ENCODE measurements around the gene TAF4B.
"Not testable (repeated sequence)": the region's sequence is repeated elsewhere in the genome, so short reads cannot be mapped to it uniquely, and the experiment has no call there.

TAF4B gene

DNA sequence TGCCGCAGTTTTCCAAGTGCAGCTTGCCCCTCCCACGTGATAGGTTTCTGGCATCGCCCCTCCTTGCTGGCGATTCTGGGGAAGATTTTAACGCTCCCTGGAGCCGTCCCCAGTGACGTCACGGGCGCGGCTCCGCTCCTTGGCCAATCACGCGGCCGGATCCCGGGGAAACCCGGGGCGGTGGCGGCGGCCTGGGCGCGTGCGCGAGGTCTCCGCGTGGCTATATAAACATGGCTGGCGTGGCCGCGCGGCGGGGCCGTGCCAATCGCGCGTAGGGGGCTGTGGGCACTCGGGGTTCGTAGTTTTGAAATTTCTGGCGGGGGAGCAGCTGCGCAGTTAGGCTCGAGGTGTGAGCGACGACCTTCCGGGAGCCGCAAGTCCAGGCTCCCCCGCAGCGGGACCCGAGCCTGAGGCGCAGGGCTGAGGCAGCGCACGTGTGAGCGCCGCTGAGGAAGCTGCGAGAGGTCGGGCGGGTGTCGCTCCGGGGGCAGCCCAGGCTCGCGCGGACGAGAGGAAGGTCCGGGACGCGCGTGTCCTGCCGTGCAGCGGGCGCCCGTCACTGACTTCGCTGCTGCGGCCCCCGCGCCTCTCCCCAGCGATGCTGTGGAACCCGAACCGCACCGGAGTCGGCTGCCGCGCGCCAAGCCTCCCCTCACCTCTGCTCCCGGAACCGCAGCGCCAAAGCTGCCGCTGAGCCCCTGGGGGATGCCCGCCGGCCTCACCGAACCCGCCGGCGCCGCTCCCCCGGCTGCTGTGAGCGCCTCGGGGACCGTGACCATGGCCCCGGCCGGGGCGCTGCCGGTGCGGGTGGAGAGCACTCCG is at the start of gene TAF4B:
TAF4B (plus strand) TSS at position 217 of the 822 bp plus-strand sequence; CDS start at position 706, 489 bp downstream.
- FAIRE-seq, result peak; percentile 83

GRCh38 chr18:26181343-26181826 is 44.9 kb upstream of the TAF4B start:
- FAIRE-seq, result no peak

DNA sequence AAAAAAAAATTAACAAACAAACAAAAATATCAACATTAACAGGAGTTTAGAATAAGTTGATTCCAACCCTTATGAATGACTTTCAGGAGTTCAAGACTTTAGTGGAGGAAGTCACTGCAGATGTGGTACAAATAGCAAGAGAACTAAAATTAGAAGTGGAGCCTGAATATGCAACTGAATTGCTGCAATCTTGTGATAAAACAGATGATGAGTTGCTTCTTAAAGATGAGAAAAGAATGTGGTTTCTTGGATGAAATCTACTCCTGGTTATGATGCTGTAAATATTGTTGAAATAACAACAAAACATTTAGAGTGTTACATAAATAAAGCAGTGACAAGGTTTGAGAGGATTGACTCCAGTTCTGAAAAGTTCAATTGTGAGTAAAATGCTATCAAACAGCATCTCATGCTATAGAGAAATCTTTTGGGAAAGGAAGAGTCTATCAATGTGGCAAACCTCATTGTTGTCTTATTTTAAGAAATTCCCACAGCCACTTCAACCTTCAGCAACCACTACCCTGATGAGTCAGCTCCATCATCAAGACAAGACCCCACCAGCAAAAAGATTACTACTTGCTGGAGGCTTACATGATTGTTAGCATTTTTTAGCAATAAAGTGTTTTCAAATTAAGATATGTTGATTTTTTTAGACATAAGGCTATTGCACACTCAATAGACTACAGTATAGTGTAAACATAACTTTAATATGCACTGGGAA is 42.7 kb upstream of the TAF4B start:
- FAIRE-seq, result no peak

DNA sequence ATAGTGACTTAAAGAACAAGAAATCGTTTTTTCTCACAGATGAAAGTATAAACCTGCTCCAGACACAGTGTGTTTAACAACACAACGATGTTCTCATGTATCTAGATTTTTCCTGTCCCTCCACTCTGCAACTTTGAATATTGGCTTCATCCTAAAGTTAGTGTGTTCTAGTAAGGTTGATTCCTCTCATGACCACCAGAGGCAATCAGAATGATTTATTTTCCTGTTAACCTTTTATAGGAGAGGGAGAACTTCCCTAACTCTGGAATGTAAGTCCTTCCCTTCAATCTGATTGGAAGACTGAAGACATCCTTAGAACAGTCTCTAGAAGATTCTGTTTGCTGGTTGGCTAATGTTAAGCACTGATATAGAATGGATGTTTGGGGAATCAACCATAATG is 41.0 kb upstream of the TAF4B start:
- FAIRE-seq, result no peak

DNA sequence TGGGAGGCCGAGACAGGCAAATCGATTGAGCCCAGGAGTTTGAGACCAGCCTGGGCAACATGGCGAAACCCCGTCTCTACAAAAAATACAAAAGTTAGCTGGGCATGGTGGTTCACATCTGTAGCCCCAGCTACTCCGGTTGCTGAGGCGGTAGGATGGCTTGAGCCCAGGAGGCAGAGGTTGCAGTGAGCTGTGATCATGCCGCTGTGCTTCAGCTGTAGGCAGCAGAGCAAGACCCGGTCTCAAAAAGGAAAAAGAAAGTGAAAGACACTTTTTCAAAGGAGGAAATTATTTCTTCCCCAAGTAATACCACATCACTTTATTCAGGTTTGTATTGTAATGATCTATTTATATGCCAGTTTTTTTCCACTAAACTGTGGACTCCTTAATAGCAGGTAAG is 35.7 kb upstream of the TAF4B start:
- no peak for FAIRE-seq

DNA sequence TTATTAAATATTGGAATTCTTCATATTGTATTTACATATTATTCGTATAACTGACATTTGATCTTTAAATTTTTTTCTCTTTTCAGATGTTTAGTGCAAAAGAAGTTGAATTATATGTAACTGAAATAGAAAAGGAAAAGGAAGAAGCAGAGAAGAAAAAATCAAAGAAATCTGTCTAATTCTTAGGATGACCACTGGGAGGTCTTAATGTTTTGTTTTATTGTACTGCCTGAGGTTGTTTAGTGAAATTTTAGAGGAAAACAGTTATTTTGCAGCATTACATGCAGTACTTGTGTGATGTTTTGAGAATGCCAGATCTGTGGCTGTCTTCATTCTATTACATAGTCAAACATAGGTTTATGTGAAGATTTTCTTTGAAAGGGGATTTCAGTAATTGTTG is 34.0 kb upstream of the TAF4B start:
- FAIRE-seq, result peak; percentile 54

DNA sequence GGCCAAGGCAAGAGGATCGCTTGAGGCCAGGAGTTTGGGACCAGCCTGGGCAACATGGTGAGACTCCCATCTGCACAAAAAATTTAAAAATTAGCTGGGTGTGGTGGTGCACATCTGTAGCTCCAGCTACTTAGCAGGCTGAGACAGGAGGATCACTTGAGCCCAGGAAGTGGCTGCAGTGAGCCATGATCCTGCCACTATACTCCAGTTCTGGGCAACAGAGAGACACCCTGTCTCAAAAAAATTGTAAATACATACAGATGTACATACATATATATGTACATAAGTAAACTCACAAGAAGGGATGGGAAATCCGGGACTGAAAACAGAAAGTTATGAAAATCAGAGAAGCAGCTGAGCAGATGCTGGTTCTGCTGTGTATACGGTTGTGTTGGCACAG is 29.6 kb upstream of the TAF4B start:
- no peak for FAIRE-seq

GRCh38 chr18:26202001-26202400 is 24.2 kb upstream of the TAF4B start:
- not testable (repeated sequence) for FAIRE-seq

GRCh38 chr18:26205318-26205717 is 20.9 kb upstream of the TAF4B start:
- no peak for FAIRE-seq

- FAIRE-seq, result no peak
These were observed 19.8 kb upstream of the TAF4B start for GRCh38 chr18:26206488-26206887.

DNA sequence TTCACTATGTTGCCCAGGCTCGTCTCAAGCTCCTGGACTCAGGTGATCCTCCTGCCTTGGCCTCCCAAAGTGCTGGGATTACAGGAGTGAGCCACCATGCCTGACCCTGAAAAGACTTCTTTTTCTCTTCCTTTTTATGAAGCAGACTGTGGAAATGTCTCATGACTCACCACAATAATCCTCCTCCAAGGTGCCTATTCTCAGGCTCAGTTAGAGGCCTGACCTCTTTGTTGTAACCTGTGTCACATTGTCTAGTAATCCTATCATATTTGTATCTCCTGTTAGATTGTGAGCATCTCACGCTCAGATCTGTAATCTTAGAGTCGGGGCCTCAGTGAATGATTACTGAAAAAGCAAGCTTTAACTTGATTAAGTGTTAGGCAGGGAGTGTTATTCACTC is 18.3 kb upstream of the TAF4B start:
- FAIRE-seq, result no peak

GRCh38 chr18:26208977-26209376 is 17.3 kb upstream of the TAF4B start:
- no peak for FAIRE-seq

GRCh38 chr18:26210147-26210546 is 16.1 kb upstream of the TAF4B start:
- FAIRE-seq, result no peak

DNA sequence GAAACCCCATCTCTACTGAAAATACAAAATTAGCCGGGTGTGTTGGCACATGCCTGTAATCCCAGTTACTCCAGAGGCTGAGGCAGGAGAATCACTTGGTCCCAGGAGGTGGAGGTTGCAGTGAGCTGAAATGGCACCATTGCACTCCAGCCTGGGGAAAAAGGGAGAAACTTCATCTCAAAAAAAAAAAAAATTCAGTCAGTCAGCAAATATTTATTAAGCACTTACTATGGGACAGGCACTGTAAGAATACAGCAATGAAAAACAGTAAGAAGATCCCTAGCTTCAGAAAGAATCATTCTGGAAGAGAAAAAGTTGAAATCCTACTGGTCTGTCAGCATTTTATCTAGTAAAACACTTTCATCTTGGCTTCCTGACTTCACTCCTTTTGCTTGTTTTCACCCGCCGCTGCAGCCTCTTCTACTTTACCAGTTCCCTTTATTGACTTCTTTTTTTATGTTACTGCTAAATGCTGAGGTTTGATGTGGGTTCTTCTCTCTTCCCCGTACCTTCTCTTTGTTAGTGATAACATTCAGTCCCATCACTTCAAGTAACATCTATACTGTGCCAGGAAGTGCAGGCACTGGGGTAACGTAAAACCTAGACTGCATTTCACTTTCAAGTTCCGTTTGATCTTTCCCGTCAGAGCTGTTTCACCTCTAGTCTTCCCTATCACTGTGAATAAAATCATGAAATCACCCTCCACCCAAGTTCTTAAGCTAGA is 10.8 kb upstream of the TAF4B start:
- no peak for FAIRE-seq

DNA sequence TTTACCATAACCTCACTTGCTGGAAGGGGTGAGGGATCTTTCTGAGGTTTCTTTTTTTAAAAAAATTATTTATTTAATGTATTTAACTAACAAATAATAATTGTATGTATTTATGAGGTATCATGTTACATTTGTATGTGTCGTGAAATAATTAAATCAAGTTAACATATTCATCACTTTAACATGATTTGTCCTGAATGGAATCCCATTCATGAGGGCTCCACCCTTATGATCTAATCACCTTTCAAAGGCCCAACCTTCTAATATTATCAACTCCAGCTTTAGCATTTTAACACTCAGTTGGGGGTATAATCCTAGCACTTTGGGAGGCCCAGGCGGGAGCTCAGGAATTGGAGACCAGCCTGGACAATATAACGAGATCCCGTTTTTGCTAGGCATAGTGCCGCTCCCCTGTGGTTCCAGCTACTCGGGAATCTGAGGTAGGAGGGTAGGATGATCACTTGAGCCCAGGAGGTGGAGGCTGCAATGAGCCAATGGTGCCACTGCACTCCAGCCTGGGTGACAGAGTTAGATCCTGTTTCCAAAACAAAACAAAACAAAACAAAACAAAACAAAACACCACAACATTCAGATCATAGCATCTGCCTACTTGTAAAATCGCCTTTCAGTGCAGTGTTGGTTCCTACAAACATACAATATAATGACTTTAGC is 1.1 kb upstream of the TAF4B start:
- FAIRE-seq, result no peak

DNA sequence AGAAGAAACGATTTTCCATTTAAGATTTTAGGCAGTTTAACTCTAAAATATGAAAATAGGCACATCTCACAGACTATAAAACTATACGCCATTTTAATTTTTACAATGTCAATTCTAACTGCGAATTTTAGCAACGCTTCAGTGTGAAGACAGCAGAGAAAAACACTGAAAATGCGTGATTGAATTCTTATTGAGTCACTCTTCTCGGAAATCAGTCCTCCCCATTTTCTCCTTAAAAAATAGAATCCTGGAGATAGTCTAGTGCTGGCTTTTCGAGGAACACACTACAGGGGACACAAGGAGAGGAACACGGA is 373 bp upstream of the TAF4B start:
- FAIRE-seq, result no peak

DNA sequence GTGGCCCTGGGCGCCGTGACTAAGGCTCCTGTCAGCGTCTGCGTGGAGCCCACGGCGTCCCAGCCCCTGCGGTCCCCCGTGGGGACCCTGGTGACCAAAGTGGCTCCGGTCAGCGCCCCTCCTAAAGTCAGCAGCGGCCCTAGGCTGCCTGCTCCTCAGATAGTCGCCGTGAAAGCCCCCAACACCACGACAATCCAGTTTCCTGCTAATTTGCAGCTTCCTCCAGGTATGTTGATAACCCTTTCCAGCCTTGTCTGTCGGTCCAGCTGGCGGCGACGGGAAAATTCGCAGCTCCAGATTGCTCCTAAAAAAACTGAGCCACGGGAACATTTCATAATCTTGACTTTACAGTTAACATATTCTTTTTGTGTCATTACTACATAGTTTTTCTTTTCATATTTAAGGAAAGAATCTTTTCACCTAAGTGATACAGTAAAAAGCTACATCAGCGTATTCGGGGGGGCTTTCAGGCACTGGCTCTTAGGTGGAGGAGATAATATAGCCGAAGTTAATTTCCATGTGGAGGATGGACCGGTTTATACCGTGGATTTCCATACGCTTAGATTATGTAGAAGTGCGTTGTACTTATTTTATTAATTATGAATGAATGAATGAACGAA is 916 bp downstream of the TAF4B start:
- no peak for FAIRE-seq

- FAIRE-seq, result no peak
These were observed 2.5 kb downstream of the TAF4B start for GRCh38 chr18:26228562-26229260.

- no peak for FAIRE-seq
These were observed 4.3 kb downstream of the TAF4B start for GRCh38 chr18:26230497-26230896.

- no peak for FAIRE-seq
These were observed 7.0 kb downstream of the TAF4B start for GRCh38 chr18:26233208-26233607.

DNA sequence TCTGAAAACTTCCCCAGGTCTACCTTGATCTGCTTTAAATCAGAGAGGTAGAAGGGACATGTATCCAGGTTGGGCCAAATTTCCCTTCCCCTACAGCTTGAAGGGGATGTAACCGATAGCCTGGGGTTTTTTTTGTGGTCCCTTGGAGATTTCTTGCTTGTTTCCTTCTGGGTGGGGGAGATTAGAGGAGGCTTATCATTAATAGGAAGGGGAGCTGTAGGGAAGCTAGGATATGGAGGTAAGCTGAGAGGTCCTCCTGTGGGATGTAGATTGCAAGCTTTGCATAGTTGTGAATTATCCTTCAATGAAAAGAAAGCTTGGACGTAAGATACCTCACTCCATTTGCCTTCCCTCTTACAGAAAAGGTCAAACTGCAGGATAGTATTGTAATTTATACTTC is 11.1 kb downstream of the TAF4B start:
- not testable (repeated sequence) for FAIRE-seq

GRCh38 chr18:26238718-26239117 is 12.5 kb downstream of the TAF4B start:
- FAIRE-seq, result not testable (repeated sequence)

Data from TTC549 (cell line).